ENCODE results near the gene ITGAE.

The ITGAE gene

GRCh38 chr17:3838206-3838605 lies 37.2 kb upstream of the ITGAE start:
- Histone ChIP-seq H3K9me3 (ENCODE audit: control insufficient read depth, insufficient read depth, low read depth, low read length) (no peaks in the 10 kb centered on the region), H3K27ac (ENCODE audit: extremely low read depth, low read depth, low read length) (no peak overlapping the region), H3K4me3 (ENCODE audit: low read depth, low read length) (no peak overlapping the region), H3K36me3 (ENCODE audit: control insufficient read depth in 2 of 2, insufficient read depth in 1 of 2, low read length in 2 of 2) (peaks cover 68 to 92% of the 10 kb centered on the region in 2 experiments), H3K4me1 (ENCODE audit: control insufficient read depth, insufficient read depth, low read length) (no peaks in the 10 kb centered on the region)
- TF ChIP-seq SP7 (tag by site-specific recombination; IDR thresholded peaks at IDR 0.05) (no peak), ZNF48 (tag by site-specific recombination; IDR thresholded peaks at IDR 0.05) (no peak), ZBTB17 (tag by site-specific recombination; IDR thresholded peaks at IDR 0.05) (no peak), ZNF274 (IDR thresholded peaks at IDR 0.05; ENCODE audit: low read length) (no peak), ZNF274 (tag by site-specific recombination; IDR thresholded peaks at IDR 0.05; ENCODE audit: borderline replicate concordance) (no peak), ZBTB8A (tag by site-specific recombination; IDR thresholded peaks at IDR 0.05) (no peak), SCRT2 (tag by site-specific recombination; IDR thresholded peaks at IDR 0.05) (peak; percentile 39; the same call in 1 of the 2 replicates)
- ChIA-PET POLR2A (no interaction called here), CTCF (interaction anchor here (0.6 to 6.7 kb wide), 7 partner anchors 11 to 103 kb away, joined by 3 to 57 read pairs (median 3); no protein-coding TSS in a partner anchor)

GRCh38 chr17:3836551-3836950 lies 35.6 kb upstream of the ITGAE start:
- CTCF ChIA-PET = interaction anchor here (0.6 to 6.7 kb wide), 4 partner anchors 9 to 100 kb away, joined by 3 to 57 read pairs (median 19); partner anchors contain the start of gene NCBP3
- no peaks in the 10 kb centered on the region for H3K4me1 ChIP-seq (ENCODE audit: control insufficient read depth, insufficient read depth, low read length)
- TF ChIP-seq KLF9 (tag by site-specific recombination; IDR thresholded peaks at IDR 0.05; ENCODE audit: low read depth) (no peak), ZNF266 (tag by site-specific recombination; IDR thresholded peaks at IDR 0.05; ENCODE audit: low read depth) (no peak), ZNF624 (tag by site-specific recombination; IDR thresholded peaks at IDR 0.05) (no peak), ZNF274 (IDR thresholded peaks at IDR 0.05; ENCODE audit: low read length) (no peak), ZNF274 (tag by site-specific recombination; IDR thresholded peaks at IDR 0.05; ENCODE audit: borderline replicate concordance) (no peak), ZNF521 (tag by site-specific recombination; IDR thresholded peaks at IDR 0.05) (no peak), KLF1 (tag by site-specific recombination; IDR thresholded peaks at IDR 0.05) (no peak), ZNF302 (tag by site-specific recombination; IDR thresholded peaks at IDR 0.05; ENCODE audit: low read depth) (no peak), ZNF398 (tag by site-specific recombination; IDR thresholded peaks at IDR 0.05) (no peak), MYNN (tag by site-specific recombination; IDR thresholded peaks at IDR 0.05; ENCODE audit: borderline replicate concordance) (no peak), ZEB2 (tag by site-specific recombination; IDR thresholded peaks at IDR 0.05) (no peak), ZBTB10 (tag by site-specific recombination; IDR thresholded peaks at IDR 0.05) (no peak), TSHZ1 (tag by site-specific recombination; IDR thresholded peaks at IDR 0.05; ENCODE audit: borderline replicate concordance) (no peak), ZNF354C (tag by site-specific recombination; IDR thresholded peaks at IDR 0.05; ENCODE audit: borderline replicate concordance, low read depth) (no peak), ZNF214 (tag by site-specific recombination; IDR thresholded peaks at IDR 0.05; ENCODE audit: borderline replicate concordance) (no peak), ZNF157 (tag by site-specific recombination; IDR thresholded peaks at IDR 0.05) (no peak), ZNF138 (tag by site-specific recombination; IDR thresholded peaks at IDR 0.05; ENCODE audit: borderline replicate concordance) (no peak), ZNF19 (tag by site-specific recombination; IDR thresholded peaks at IDR 0.05; ENCODE audit: low read depth) (no peak), KLF7 (tag by site-specific recombination; IDR thresholded peaks at IDR 0.05; ENCODE audit: borderline replicate concordance) (no peak), ZNF221 (tag by site-specific recombination; IDR thresholded peaks at IDR 0.05; ENCODE audit: borderline replicate concordance) (no peak), EGR2 (tag by site-specific recombination; IDR thresholded peaks at IDR 0.05; ENCODE audit: low read depth) (no peak)
- peaks cover 57 to 80% of the 10 kb centered on the region in 2 experiments for H3K36me3 ChIP-seq (ENCODE audit: control insufficient read depth in 2 of 2, insufficient read depth in 1 of 2, low read length in 2 of 2)
- POLR2A ChIA-PET = interaction anchor here (0.7 kb wide), 1 partner anchor 64 kb away, joined by 6 read pairs; no protein-coding TSS in a partner anchor
- no peak overlapping the region for H3K27ac ChIP-seq (ENCODE audit: extremely low read depth, low read depth, low read length)
- no peak overlapping the region for H3K4me3 ChIP-seq (ENCODE audit: low read depth, low read length)
- no peaks in the 10 kb centered on the region for H3K9me3 ChIP-seq (ENCODE audit: control insufficient read depth, insufficient read depth, low read depth, low read length)

Data from HEK293 (cell line).